Activated CD4-positive, alpha-beta T cell treated with anti-CD3 and anti-CD28 coated beads, Interleukin-2, amount 10 ng/mL, durations not matched to agents 24 days and 14 days (primary cell): Measurements from ENCODE around the gene TERT. TPM values are rescaled to one million over a fixed set of nuclear protein-coding genes. Genes with fewer than 3 reads are reported as not detected.
"Not testable (repeated sequence)": the region's sequence is repeated elsewhere in the genome, so short reads cannot be mapped to it uniquely, and the experiment has no call there.

ENCODE experiments used
- DNase-seq: peaks from one replicate; pipeline ENCODE4 v3.0.0; 2022
- H3K27ac Mint-ChIP-seq: one replicate; pipeline ENCODE4 v1.8.0; 2022; ENCODE audit warnings: mild to moderate bottlenecking, mixed read lengths
- H3K27me3 Mint-ChIP-seq: one replicate; pipeline ENCODE4 v1.8.0; 2022; ENCODE audit warnings: mixed read lengths
- H3K36me3 Mint-ChIP-seq: one replicate; pipeline ENCODE4 v1.8.0; 2022; ENCODE audit warnings: low read depth, mild to moderate bottlenecking, mixed read lengths
- H3K4me1 Mint-ChIP-seq: one replicate; pipeline ENCODE4 v1.8.0; 2021; ENCODE audit warnings: mixed read lengths
- H3K4me3 Mint-ChIP-seq: one replicate; pipeline ENCODE4 v1.8.0; 2022; ENCODE audit warnings: mild to moderate bottlenecking, moderate library complexity, mixed read lengths
- H3K9me3 Mint-ChIP-seq: one replicate; pipeline ENCODE4 v1.8.0; 2021; ENCODE audit warnings: mixed read lengths
- intact Hi-C: fragments of 100-400 bp; cut with micrococcal nuclease; formaldehyde crosslinking; loops from one replicate; pipeline ENCODE4 v1.15.1; 2023
- total RNA-seq: library from RNA; stranded (reverse); gene quantifications from 2 replicates; pipeline ENCODE4 v1.2.3, GENCODE V29; 2022

The TERT gene
- total RNA-seq, 1 donor from 2014 or later: 16.8 TPM

GRCh38 chr5:1326532-1326875 is 31.6 kb upstream of the TERT start:
- H3K27me3 Mint-ChIP-seq, intact Hi-C loops, H3K4me1 Mint-ChIP-seq, H3K9me3 Mint-ChIP-seq, DNase-seq, H3K4me3 Mint-ChIP-seq: not testable (repeated sequence)
- Mint-ChIP-seq H3K27ac (peak overlapping the region; percentile 17), H3K36me3 (peaks cover 40% of the 10 kb centered on the region)

- intact Hi-C loops: no loop called here
- Mint-ChIP-seq H3K27me3 (no peaks in the 10 kb centered on the region), H3K27ac (peak overlapping the region; percentile 17), H3K36me3 (peaks cover 45% of the 10 kb centered on the region), H3K4me3 (no peak overlapping the region), H3K4me1 (peaks cover 9% of the 10 kb centered on the region), H3K9me3 (no peaks in the 10 kb centered on the region)
- no peak for DNase-seq
Measured at GRCh38 chr5:1325870-1326531, 31.1 kb upstream of the TERT start.

- DNase-seq: no peak
- peaks cover 41% of the 10 kb centered on the region for H3K36me3 Mint-ChIP-seq
- H3K4me1 Mint-ChIP-seq: peaks cover 9% of the 10 kb centered on the region
- intact Hi-C loops: no loop called here
- H3K27ac Mint-ChIP-seq: no peak overlapping the region
- H3K27me3 Mint-ChIP-seq: no peaks in the 10 kb centered on the region
- no peak overlapping the region for H3K4me3 Mint-ChIP-seq
- no peaks in the 10 kb centered on the region for H3K9me3 Mint-ChIP-seq
Measured at GRCh38 chr5:1325191-1325741, 30.4 kb upstream of the TERT start.

- Mint-ChIP-seq H3K4me3 (no peak overlapping the region), H3K27me3 (no peaks in the 10 kb centered on the region), H3K36me3 (peaks cover 40% of the 10 kb centered on the region), H3K27ac (no peak overlapping the region), H3K4me1 (peaks cover 9% of the 10 kb centered on the region), H3K9me3 (no peaks in the 10 kb centered on the region)
- intact Hi-C loops: no loop called here
- DNase-seq: no peak
Measured at GRCh38 chr5:1324719-1325190, 29.9 kb upstream of the TERT start.

DNA sequence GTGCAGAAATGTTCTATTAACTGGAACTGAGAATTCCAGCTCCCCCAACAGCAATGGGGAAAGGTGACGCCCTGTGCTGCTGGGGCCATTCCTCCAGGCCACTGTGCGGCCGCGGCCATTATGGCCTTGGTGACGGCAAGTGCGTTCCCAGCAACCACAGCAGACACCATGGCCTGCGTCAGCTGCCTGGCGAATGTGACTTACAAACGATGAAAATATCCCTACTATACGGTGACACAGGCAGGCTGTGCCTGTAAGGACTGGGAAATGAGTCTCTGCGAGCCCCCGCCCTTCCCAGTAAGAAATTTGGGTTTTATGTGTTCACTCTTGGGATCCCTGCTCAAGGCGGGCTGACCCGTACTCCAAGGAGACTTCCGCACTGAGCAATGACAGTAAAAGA is 29.4 kb upstream of the TERT start:
- peaks cover 9% of the 10 kb centered on the region for H3K4me1 Mint-ChIP-seq
- no peaks in the 10 kb centered on the region for H3K9me3 Mint-ChIP-seq
- no peak overlapping the region for H3K27ac Mint-ChIP-seq
- no peaks in the 10 kb centered on the region for H3K27me3 Mint-ChIP-seq
- intact Hi-C loops: no loop called here
- peaks cover 42% of the 10 kb centered on the region for H3K36me3 Mint-ChIP-seq
- no peak overlapping the region for H3K4me3 Mint-ChIP-seq
- no peak for DNase-seq

- no peaks in the 10 kb centered on the region for H3K9me3 Mint-ChIP-seq
- H3K36me3 Mint-ChIP-seq: peaks cover 46% of the 10 kb centered on the region
- DNase-seq: no peak
- no peak overlapping the region for H3K4me3 Mint-ChIP-seq
- no peaks in the 10 kb centered on the region for H3K27me3 Mint-ChIP-seq
- no peak overlapping the region for H3K27ac Mint-ChIP-seq
- peaks cover 9% of the 10 kb centered on the region for H3K4me1 Mint-ChIP-seq
- intact Hi-C loops: no loop called here
Measured at GRCh38 chr5:1323803-1324173, 28.9 kb upstream of the TERT start.

- H3K9me3 Mint-ChIP-seq: no peaks in the 10 kb centered on the region
- no peak overlapping the region for H3K27ac Mint-ChIP-seq
- no peak overlapping the region for H3K4me3 Mint-ChIP-seq
- DNase-seq: no peak
- peaks cover 47% of the 10 kb centered on the region for H3K36me3 Mint-ChIP-seq
- H3K27me3 Mint-ChIP-seq: no peaks in the 10 kb centered on the region
- intact Hi-C loops: no loop called here
- H3K4me1 Mint-ChIP-seq: peaks cover 5% of the 10 kb centered on the region
Measured at GRCh38 chr5:1322955-1323802, 28.3 kb upstream of the TERT start.

GRCh38 chr5:1322036-1322900 is 27.4 kb upstream of the TERT start:
- intact Hi-C loops: no loop called here
- DNase-seq: no peak
- Mint-ChIP-seq H3K27ac (no peak overlapping the region), H3K9me3 (no peaks in the 10 kb centered on the region), H3K4me3 (no peak overlapping the region), H3K27me3 (no peaks in the 10 kb centered on the region), H3K4me1 (peaks cover 5% of the 10 kb centered on the region), H3K36me3 (peaks cover 54% of the 10 kb centered on the region)

- Mint-ChIP-seq H3K9me3 (no peaks in the 10 kb centered on the region), H3K4me3 (no peak overlapping the region), H3K27me3 (no peaks in the 10 kb centered on the region), H3K36me3 (peaks cover 53% of the 10 kb centered on the region), H3K4me1 (peaks cover 10% of the 10 kb centered on the region), H3K27ac (no peak overlapping the region)
- intact Hi-C loops: no loop called here
- DNase-seq: no peak
Measured at GRCh38 chr5:1321576-1321975, 26.7 kb upstream of the TERT start.

DNA sequence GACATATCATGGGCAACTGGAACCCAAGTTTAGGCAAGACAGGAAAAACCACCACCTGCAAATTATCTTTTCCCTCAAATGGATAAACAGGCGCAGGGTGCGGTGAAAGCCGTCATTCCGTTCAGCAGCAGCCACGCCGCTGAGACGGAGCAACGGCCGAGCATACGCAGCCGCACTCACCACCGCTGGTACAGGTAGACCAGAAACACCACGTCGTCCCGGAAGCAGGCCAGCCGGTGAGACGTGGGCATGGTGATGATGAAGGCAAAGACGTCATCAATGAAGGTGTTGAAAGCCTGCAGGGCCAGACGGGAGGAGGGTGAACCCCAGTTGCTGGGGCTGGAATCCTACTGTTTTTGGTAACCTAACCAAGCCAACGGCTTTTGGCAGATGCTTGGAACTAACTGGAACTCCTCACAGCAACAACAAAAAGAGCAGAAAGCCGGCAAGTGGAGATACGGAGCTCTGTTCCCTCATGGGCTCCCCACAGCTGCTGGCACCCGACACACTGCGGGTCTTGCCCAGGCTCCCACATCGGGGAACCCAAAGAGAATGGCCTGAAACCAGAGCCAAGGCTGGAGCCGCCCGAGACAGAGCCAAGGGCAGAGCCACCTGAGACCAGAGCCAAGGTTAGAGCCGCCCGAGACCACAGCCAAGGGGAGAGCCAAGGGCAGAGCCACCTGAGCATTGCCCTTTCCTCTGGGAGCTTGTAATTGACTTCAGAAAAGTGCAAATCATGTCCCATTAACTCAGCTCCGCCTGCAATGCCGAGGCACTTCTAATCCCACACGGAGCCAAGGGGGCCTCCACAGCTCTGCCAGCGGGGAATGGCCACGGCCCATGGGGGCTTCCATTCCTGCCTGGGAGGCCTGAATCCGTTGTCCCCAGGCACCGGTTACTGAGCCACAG is 25.8 kb upstream of the TERT start:
- no peak for DNase-seq
- peaks cover 16% of the 10 kb centered on the region for H3K4me1 Mint-ChIP-seq
- H3K9me3 Mint-ChIP-seq: no peaks in the 10 kb centered on the region
- H3K27me3 Mint-ChIP-seq: no peaks in the 10 kb centered on the region
- peaks cover 47% of the 10 kb centered on the region for H3K36me3 Mint-ChIP-seq
- H3K27ac Mint-ChIP-seq: no peak overlapping the region
- intact Hi-C loops: no loop called here
- no peak overlapping the region for H3K4me3 Mint-ChIP-seq

GRCh38 chr5:1319436-1320256 is 24.8 kb upstream of the TERT start:
- intact Hi-C loops: loop anchor here (10.0 kb wide), 3 partner anchors 205 to 475 kb away; partner anchors contain the start of genes MRPL36 and SLC12A7
- no peak overlapping the region for H3K4me3 Mint-ChIP-seq
- peaks cover 27% of the 10 kb centered on the region for H3K4me1 Mint-ChIP-seq
- DNase-seq: no peak
- H3K36me3 Mint-ChIP-seq: peaks cover 47% of the 10 kb centered on the region
- H3K27me3 Mint-ChIP-seq: no peaks in the 10 kb centered on the region
- H3K9me3 Mint-ChIP-seq: no peaks in the 10 kb centered on the region
- no peak overlapping the region for H3K27ac Mint-ChIP-seq

DNA sequence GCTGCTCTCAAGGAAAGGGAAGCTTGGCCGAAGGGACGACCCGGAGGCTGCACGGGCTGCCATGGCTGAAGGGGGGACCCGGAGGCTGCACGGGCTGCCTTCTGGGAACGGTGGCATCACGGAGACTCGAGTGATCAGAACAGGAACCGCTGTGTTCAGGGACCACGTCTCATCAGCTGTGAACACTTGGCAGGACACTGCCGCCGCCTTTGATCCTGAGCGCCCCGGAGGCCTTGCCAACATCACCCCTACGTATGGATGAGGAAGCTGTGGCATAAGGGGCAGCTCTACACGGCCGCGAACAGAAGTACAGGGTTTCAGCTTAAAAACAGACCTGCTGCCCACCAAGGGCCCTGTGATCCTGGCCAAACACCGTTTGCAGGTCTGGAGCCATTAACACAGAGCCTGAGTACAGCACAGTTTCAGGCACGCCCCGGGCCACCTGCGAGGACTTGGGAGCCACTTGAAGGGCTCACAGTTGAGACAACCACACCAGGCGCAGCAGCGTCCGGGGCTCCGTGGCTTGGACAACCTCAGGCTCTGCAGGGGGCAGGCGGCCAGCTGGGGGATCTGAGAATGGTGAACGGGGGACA is 23.9 kb upstream of the TERT start:
- Mint-ChIP-seq H3K9me3 (no peaks in the 10 kb centered on the region), H3K27me3 (no peaks in the 10 kb centered on the region), H3K4me1 (peaks cover 34% of the 10 kb centered on the region), H3K4me3 (no peak overlapping the region), H3K36me3 (peaks cover 39% of the 10 kb centered on the region), H3K27ac (no peak overlapping the region)
- intact Hi-C loops: loop anchor here (10.0 kb wide), 3 partner anchors 204 to 476 kb away; partner anchors contain the start of genes MRPL36 and SLC12A7
- no peak for DNase-seq
